NCI-H1694 (cell line): ENCODE results near the gene PLEKHF1.

Experiments used
- DNase-seq: peaks from one replicate; lab custom pipeline; 2025; lab: John Stamatoyannopoulos, UW

PLEKHF1 gene

DNA sequence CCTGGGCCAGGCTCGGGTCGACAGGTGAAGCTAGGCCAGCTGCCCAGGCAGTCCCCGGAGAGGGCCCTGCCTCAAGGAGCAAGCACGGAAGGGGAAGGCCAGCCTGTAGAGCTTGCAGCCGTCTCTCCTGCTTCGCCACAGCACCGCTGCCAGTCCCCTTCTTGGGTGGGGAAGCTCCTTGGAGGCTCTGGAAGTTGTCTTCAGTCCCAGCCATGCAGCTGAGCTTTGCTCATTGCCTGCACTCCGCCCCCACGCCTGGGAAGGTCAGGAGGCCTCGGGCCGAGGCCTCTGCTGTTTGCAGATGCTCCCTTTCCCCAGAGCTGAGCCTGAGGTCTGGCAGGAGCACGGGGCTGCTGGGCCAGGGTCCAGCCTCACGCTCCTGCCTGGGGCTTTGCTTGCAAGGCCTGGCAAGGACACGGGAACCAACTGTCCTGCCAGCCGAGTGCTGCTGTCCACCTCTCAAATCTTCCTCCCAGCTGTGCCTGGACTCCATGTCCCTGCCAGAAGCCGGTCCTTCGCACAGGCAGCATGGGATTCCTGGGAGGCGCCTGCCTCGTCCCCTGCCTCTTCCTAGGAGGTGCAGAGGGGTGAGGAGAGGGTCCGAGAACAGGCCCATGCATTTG lies 13.3 kb downstream of the PLEKHF1 start:
- DNase-seq: no peak

DNA sequence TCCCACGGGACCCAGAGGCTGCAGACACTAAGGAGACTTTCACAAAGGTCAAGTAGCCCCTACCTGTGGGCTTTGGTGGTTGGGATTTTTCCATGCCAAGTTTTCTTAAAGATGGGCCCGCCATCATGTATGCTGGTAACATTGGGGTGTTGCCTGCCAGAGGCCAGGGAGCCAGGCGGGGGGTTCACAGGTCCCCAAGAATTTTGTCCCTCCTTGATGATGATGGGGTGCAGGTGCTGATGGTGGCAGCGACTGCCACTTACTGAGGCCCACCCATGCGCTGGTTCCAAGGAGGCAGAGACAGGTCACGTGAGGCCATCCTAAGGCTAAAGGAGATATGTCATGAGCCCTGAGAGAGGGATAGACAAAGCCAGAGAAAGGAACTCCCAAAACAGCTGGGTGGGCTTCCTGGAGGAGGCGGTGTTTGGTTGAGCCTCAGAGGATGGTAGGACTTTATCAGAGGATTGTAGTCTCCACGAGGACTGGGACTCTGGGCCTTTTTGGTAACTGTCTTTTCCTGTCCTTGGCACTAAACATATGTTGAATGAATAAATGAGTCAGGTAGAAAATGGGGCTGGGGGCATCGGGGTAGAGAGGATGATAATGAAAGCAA lies 14.4 kb downstream of the PLEKHF1 start:
- no peak for DNase-seq

DNA sequence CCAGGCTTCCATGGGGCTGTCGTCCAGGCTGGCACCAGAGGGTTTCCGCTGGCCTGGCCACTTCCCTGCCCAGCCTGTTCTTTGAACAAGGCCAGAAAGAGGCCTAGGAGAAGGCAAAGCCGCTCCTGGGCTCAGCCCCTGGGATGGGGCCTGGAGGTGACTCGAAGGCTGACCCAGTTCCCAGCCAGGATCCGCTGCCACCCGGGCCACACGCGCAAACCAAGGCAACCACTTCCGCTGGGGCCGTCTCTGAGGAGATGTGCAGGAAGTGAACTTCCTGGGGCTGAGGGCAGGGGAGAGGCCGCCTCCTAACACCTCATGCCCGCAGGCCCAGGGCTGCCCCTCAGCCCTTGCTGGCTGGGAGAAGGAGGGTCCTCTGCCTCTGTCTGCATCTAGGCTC lies 15.2 kb downstream of the PLEKHF1 start:
- DNase-seq: no peak

DNA sequence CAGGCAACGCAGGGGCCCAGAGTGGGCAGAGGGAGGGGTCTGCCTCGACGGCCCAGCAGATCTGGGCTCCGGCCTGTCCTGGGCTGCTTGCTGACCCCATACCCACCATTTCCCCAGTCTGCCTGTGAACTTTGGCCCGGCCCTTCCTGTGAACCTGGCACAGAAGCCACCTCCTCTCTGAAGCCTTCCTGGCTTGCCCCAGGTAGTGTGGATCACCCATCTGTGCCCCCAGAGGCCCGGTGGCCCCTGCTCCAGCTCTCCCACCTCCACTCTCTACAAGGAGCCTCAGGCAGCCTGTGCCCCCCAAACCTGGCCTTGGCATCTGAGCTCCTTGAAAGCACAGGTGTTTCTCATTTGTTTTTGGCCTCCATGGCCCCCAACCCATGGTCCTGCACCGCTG lies 15.7 kb downstream of the PLEKHF1 start:
- DNase-seq: no peak

DNA sequence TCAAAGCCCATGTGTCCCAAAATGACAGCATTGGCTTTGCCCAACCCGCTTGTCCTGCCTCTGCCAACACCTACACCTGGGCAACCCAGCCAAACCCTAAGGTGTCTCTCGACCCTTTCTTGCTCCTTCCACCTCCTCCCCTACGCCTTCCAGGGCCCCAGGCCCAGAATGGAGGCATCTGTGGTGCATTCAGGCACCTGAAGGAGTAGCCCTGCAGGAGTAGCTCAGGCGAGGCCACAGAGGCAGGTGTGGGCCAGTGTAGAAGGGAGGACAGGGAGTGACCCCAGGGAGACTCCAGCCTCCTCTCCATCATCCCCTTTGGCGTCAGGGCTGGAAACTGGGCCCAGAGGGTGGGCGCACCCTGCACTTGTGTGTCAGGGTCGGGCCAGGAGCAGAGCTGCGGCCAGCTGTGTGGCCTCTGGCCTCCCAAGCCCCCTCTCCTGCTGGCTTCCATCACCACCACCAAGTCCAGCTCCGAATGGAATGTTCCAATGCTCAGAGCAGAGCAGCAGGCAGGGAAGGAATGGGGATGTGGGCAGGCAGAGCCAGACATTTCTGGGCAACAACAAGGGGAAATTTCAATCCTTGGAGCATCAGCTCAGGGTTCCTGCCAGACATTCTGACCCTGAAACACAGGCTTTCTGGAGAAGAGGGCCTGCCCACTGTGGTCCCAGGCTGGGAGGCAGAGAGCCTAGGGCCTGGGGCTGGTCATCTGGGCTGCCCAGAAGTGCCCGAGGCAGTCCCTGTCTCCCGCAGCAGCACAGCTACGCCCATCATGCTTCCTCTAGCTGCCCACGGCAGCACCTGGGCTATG lies 16.4 kb downstream of the PLEKHF1 start:
- DNase-seq: no peak

DNA sequence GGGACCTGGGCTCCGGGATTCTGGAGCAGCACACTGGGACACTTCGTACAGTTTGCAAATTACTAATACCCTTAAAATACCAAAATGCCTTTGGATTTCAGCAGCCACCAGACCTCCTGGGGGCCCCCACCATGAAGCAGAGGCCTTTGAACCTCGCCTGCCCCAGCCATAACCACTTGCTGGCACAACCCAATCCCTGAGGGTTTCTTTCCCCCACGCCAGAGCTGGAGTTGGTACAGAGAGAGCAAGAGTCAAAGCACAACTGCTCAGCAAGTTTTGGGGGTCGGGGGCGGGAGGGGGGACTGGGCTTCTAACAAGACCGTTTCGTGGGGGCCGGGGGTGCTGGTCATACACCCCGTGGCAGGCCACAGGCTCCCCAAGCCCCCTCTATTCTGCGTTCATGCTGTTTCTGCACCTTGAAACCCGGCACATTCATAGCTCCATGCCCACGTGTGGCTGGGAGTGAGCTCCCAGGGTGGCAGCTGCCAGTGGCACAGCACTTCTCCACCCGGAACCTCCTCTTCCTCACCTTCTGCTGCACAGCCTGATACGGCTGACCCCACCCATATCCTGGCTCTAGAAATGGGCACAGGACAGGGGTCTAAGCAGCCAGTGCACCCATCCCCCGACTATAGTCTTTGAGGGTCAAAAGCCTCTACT lies 17.1 kb downstream of the PLEKHF1 start:
- DNase-seq: no peak

DNA sequence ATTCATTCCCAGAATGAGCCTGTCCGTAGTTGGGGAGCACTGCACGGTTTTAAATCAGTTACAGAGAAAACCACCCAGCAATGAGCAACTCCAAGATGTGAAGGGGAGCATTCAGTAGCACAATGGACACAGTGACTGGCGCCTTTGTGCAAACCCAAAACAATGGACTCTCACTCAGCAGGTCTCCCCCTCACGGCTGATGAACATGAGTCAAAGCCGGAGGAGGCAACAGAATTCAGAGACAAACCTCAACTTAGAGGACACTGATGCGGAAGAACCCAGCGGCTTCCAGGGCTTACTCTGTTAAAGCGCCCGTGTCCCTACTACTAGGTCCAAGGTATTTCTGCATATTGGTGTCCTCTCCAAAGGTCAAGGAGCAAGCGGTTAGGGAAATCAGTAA lies 17.7 kb downstream of the PLEKHF1 start:
- no peak for DNase-seq

DNA sequence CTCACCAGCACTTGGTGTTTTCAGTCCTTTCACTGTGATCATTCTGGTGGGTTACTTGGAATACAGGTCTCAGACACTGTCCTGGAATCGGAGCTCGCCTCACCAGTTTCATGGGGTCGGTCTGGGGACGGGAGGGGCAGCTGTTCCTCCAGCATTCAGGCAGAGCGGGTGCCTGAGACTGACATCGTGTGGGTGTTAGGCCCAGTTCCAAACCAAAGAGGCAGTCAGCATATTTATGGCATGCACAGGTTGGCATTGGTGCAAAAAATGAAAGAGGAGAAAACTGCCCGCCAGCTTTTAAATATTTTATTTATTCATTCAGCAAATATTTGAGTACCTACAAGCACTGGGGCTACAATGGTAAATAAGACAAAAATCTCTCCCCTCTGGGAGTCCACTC lies 20.1 kb downstream of the PLEKHF1 start:
- no peak for DNase-seq

DNA sequence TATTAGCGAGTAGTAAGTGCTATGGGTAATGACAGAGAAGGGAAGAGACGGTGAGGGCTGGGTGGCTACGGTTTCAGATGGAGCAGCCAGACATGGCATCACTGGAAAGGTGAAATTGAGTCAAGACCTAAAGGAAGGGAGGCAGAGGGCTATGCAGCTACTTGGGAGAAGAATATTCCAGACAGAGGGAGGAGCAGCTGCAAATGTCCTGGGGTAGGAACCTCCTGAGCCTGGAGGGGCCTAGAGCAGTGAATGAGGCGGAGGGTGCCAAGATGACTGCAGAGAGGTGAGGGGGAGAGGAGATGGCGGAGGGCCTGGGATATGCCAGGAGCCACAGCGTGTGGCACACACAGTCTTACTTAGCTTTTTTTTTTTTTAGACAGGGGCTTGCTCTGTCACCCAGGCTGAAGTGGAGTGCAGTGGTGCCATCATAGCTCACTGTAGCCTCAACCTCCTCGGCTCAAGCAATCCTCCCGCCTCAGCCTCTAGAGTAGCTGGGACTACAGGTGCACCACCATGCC lies 21.1 kb downstream of the PLEKHF1 start:
- no peak for DNase-seq

DNA sequence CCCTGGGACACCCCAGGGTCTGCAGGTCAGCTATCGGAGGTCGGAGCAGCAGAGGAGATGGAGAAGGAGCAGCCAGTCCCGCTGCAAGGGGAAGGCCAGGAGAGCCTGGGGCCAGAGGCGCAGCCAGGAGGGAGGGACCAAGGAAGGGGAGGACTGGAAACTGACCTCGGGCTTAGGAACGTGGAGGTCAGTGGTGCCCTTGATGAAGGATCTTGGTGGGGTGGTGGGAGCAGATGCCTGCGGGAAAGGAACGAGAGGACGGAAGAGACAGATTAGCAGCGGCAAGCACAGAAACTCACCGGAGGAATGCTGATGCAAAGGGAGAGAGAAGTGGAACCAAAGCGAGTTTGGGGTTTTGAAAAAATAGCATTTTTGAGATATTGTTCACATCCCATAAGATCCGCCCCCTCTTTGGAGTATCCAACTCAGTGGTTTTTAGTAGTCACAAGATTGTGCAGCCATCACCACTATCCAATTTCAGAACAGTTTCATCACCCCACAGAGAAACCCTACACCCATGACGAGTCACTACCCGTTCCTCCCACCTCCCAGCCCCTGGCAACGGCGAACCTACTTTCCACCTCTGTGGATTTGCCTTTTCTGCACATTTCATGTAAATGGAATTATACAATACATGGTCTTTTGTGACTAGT lies 22.1 kb downstream of the PLEKHF1 start:
- DNase-seq: no peak

DNA sequence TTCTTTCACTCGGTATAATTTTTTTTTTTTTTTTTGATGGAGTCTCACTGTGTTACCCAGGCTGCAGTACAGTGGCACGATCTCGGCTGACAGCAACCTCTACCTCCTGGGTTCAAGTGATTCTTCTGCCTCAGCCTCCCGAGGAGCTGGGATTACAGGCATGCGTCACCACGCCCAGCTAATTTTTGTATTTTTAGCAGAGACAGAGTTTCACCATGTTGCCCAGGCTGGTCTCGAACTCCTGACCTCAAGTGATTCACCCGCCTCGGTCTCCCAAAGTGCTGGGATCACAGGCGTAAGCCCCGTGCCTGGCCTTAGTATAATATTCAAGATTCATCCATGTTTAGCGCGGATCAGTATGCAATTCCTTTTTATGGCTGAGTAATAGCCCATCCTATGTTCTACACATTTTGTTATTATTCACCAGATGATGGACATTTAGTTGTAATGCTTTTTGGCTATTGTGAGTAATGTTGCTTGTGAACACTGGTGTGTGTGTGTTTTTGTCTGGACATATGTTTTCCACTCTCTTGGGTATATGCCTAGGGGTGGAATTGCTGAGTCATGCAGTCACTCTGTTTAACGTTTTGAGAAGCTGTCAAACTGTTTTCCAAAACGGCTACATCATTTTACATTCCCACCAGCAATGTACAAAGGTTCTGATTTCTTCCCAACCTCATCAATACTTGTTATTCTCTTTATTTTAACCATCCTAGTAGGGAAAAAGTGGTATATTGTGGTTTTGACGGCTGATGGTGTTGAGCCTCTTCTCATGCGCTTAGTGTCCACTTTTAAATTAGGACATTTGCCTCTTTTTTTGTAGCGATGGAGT lies 22.9 kb downstream of the PLEKHF1 start:
- DNase-seq: no peak

DNA sequence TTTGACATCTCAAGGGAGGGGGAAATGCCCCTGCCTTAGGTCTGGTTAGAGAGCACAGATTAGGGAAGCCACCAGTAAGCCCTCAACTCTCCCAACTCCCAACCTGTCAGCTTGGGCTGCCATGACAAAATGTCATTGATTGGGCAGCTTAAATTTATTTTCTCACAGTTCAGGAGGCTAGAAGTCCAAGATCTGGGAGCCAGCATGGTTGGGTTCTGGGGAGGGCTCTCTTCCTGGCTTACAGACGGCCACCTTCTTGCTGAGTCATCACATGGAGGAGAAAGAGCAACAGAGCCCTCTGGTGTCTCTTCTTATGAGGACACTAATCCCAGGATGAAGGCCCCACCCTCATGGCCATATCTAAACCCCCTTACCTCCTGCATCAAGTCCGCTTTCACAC lies 25.6 kb downstream of the PLEKHF1 start:
- peak; percentile 9 for DNase-seq

DNA sequence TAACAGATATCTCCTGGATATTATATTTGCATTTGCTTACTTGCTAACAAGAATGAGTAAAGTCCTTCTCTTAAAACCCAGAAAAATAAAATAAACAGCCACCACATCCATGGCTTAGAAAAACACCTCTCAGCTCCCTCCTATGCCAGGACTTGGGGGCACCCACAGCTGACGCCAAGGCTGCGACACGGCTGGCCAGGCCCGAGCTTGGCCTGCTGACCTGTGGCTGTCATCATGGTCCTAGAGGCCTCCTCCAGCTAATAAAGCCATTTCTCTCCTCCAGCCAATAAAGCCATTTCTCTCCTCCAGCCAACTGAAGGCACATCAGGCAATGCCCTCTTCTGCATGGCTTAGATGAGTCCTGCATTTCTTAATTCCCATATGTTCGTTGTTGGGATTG lies 28.9 kb downstream of the PLEKHF1 start:
- no peak for DNase-seq

DNA sequence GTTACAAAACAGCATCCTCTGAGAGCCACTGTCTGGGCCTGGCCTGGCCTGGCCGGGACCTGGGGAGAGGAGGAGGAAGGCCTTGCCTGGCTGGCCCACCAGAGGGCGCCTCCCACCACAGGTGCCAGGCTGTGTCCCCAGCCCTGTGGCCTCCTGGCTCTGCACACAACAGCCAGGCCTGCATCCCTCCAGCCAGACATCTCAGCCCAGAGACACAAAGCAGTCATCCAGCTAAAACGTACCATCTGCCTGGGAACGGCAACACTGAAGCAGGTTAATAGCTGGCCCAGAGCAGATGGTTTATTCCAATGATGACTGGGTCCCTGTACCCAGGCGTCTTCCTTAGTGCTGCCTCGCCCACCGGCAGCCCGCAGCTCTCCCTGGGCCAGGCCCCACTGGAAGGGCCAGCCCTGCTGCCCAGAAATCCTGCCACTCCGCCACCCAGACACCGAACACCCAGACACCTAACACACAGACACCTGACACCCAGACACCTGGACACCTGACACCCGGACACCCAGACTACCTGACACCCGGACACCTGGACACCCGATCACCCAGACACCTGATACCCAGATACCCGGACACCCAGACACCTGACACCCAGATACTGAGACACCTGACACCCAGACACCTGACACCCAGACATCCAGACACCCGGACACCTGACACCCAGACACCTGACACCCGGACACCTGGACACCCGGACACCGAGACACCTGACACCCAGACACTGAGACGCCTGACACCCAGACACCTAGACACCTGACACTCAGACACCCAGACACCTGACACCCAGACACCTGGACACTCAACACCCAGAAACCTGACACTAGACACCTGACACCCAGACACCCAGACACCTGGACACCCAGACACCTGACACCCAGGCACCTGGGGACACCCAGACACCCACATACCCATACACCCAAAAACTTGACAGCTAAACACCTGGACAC lies 29.7 kb downstream of the PLEKHF1 start:
- peak; percentile 89 for DNase-seq

DNA sequence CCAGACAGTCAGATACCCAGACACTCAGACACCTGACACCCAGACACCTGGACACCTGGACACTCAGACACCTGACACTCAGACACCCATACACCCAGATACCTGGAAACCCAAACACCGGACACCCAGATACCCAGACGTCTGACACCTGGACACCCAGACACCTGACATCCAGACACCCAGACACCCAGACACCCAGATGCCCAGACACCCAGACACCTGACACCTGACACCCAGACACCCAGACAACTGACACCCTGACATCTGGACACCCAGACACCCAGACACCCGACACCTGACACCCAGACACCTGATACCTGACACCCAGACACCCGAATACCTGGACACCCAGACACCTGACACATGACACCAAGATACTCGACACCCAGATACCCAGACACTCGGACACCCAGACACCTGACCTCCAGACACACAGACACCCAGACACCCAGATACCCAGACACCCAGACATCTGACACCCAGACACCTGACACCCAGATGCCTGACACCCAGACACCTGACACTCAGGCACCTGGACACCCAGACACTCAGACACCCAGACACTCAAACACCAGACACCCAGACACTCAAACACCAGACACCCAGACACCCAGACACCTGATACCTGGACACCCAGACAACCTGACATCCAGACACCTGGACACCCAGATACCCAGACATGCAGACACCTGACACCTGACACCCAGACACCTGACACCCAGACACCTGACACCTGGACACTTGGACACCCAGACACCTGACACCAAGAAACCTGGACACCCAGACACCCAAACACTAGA lies 30.7 kb downstream of the PLEKHF1 start:
- no peak for DNase-seq

DNA sequence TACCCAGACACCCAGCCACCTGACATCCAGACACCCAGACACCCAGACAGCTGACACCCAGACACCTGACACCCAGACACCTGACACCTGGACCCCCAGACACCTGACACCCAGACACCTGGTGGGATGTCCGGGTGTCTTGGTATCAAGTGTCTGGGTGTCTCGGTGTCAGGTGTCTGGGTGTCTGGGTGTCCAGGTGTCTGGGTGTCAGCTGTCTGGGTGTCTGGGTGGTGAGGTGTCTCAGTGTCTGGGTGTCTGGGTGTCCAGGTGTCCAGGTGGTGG lies 31.2 kb downstream of the PLEKHF1 start:
- no peak for DNase-seq

DNA sequence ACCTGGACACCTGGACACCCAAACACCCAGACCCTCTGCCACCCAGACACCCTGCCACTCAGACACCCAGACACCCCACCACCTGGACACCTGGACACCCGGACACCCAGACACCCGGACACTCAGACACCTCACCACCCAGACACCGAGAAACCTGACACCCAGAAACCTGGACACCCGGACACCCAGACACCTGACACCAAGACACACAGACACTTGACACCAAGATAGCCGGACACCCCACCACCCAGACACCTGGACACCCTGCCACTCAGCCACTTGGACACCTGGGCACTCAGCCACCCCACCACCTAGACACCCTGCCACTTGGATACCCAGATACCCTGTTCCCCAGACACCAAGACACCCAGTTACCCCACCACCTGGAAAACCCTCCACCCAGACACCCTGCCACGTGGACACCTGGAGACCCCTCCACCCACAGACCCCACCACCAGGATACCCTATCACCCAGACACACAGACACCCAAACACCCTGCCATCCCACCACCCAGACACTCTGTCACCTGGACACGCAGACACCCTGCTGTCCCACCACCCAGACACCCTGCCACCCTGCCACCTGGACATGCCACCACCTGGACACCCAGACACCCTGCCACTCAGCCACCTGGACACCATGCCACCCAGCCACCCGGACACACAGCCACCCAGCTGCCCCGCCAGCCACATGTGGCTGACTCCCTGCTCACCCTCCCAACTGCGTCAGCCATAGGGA lies 32.4 kb downstream of the PLEKHF1 start:
- no peak for DNase-seq

DNA sequence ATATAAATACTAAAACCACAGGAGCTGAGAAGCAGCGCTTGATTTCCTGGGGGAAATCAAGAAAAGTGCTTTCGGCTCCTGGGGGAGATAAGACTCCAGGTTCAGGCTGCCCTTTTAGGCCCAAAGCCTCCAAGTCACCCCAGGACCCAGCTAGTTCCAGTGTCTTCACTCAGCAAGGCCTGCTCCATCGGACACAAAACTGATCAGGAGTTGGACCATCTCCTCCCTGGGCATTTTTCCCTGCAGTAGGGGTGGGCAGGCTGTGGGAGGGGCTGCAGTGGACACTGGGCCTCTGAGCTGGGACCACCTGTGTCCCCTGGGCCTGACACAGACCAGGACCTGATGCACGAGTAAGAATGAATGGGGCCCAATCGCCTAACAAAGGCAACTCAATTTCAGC lies 34.6 kb downstream of the PLEKHF1 start:
- no peak for DNase-seq

DNA sequence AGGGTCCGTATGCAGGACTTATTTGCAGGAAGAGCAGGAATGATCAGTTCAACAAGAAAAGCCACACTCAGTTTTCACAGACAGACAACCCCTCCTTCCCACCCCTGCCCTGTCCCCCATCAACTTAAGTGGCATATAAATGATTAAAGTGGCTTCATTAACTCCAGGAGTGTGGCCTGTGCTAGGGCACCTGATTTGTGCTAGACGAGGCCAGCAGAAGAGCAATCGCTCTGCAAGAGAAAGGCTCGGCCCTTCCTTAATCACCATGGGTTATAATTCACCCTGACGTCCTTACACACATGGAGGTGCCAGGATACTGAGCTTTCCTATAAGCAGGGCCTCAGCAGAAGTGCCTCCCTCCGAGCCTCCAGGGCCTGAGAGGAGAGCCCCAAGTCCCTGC lies 35.2 kb downstream of the PLEKHF1 start:
- DNase-seq: no peak
